Measurements from ENCODE around the gene MACF1. TPM values are rescaled to one million over a fixed set of nuclear protein-coding genes. Genes with fewer than 3 reads are reported as not detected.

Gene MACF1
- total and polyA plus RNA-seq, 8 donors: 16.8 to 662 (median 236) TPM

GRCh38 chr1:39376656-39377055 lies 172.2 kb downstream of the MACF1 start:
- H3K27me3 ChIP-seq: no peaks in the 10 kb centered on the region
- WGBS, 5 donors: 82 to 99% (median 95%) methylated on average over 7 of the region's 7 CpGs
- peaks cover 0 to 4% (median 0%) of the 10 kb centered on the region in 4 donors for H3K4me1 ChIP-seq
- no peak for TF ChIP-seq POLR2A (IDR thresholded peaks at IDR 0.05)
- TF ChIP-seq CTCF (IDR thresholded peaks at IDR 0.05): no peak
- TF ChIP-seq POLR2AphosphoS5 (IDR thresholded peaks at IDR 0.05): no peak
- TF ChIP-seq EP300 (IDR thresholded peaks at IDR 0.05): no peak
- H3K4me3 ChIP-seq: no peak overlapping the region
- H3K36me3 ChIP-seq: peaks cover 43 to 89% (median 86%) of the 10 kb centered on the region in 4 donors
- DNase-seq: no peak
- intact Hi-C loops (cut with DNase I; ENCODE audit: low total_unique reads): no loop called here
- H3K9me3 ChIP-seq: no peaks in the 10 kb centered on the region
- H3K27ac ChIP-seq: no peak overlapping the region

- 11 to 35% (median 20%) methylated on average over 2 of the region's 2 CpGs for WGBS, 5 donors
- Histone ChIP-seq H3K27me3 (no peaks in the 10 kb centered on the region), H3K4me3 (no peak overlapping the region), H3K4me1 (peaks cover 0 to 4% (median 0%) of the 10 kb centered on the region in 4 donors), H3K27ac (no peak overlapping the region), H3K36me3 (peaks cover 48 to 90% (median 86%) of the 10 kb centered on the region in 4 donors), H3K9me3 (no peaks in the 10 kb centered on the region)
- DNase-seq: peak in 1 of 2 donors; percentile 69
- intact Hi-C loops (cut with DNase I; ENCODE audit: low total_unique reads): no loop called here
- peak in 2 of 7 experiments; percentile 12 to 36 for TF ChIP-seq CTCF (IDR thresholded peaks at IDR 0.05)
- no peak for TF ChIP-seq EP300 (IDR thresholded peaks at IDR 0.05)
- TF ChIP-seq POLR2AphosphoS5 (IDR thresholded peaks at IDR 0.05): peak in 1 of 3 donors; percentile 5
Observed at GRCh38 chr1:39378377-39378776, 173.9 kb downstream of the MACF1 start.

- DNase-seq: no peak
- Histone ChIP-seq H3K9me3 (no peaks in the 10 kb centered on the region), H3K4me3 (no peak overlapping the region), H3K27me3 (no peaks in the 10 kb centered on the region), H3K27ac (no peak overlapping the region), H3K36me3 (peaks cover 43 to 90% (median 86%) of the 10 kb centered on the region in 4 donors), H3K4me1 (peaks cover 0 to 9% (median 0%) of the 10 kb centered on the region in 4 donors)
- intact Hi-C loops (cut with DNase I; ENCODE audit: low total_unique reads): no loop called here
- no peak for TF ChIP-seq POLR2A (IDR thresholded peaks at IDR 0.05)
- TF ChIP-seq POLR2AphosphoS5 (IDR thresholded peaks at IDR 0.05): no peak
- no peak for TF ChIP-seq CTCF (IDR thresholded peaks at IDR 0.05)
- no peak for TF ChIP-seq EP300 (IDR thresholded peaks at IDR 0.05)
- WGBS, 5 donors: 72 to 88% (median 81%) methylated on average over 2 of the region's 2 CpGs
Observed at GRCh38 chr1:39379187-39379586, 174.7 kb downstream of the MACF1 start.

GRCh38 chr1:39380036-39380435 lies 175.5 kb downstream of the MACF1 start:
- Histone ChIP-seq H3K4me3 (no peak overlapping the region), H3K9me3 (no peaks in the 10 kb centered on the region), H3K4me1 (peaks cover 0 to 16% (median 2%) of the 10 kb centered on the region in 4 donors), H3K36me3 (peaks cover 43 to 88% (median 85%) of the 10 kb centered on the region in 4 donors), H3K27me3 (no peaks in the 10 kb centered on the region), H3K27ac (no peak overlapping the region)
- intact Hi-C loops (cut with DNase I; ENCODE audit: low total_unique reads): no loop called here
- DNase-seq: no peak
- no peak for TF ChIP-seq POLR2AphosphoS5 (IDR thresholded peaks at IDR 0.05)
- no peak for TF ChIP-seq POLR2A (IDR thresholded peaks at IDR 0.05)
- TF ChIP-seq CTCF (IDR thresholded peaks at IDR 0.05): no peak
- no peak for TF ChIP-seq EP300 (IDR thresholded peaks at IDR 0.05)
